Loucy (cell line): Measurements from ENCODE around the gene CACFD1.

ENCODE experiments used
- EZH2phosphoT487 ChIP-seq: fragments of 200-600 bp; IDR thresholded peaks from 2 replicates; pipeline ENCODE4 v1.6.1; 2018; ENCODE audit warnings: antibody characterized with exemption, mild to moderate bottlenecking, moderate library complexity, borderline replicate concordance
- TF ChIP-seq, protein P1 (sequence below): fragments of 200-600 bp; sonication (generic); conservative IDR thresholded peaks from 2 replicates; pipeline ENCODE4 v1.5.1; 2014; ENCODE audit warnings: mild to moderate bottlenecking, antibody characterized with exemption, low read length

GRCh38 chr9:133443982-133444381 is 15.8 kb upstream of the CACFD1 start:
- TF ChIP-seq, protein P1, sequence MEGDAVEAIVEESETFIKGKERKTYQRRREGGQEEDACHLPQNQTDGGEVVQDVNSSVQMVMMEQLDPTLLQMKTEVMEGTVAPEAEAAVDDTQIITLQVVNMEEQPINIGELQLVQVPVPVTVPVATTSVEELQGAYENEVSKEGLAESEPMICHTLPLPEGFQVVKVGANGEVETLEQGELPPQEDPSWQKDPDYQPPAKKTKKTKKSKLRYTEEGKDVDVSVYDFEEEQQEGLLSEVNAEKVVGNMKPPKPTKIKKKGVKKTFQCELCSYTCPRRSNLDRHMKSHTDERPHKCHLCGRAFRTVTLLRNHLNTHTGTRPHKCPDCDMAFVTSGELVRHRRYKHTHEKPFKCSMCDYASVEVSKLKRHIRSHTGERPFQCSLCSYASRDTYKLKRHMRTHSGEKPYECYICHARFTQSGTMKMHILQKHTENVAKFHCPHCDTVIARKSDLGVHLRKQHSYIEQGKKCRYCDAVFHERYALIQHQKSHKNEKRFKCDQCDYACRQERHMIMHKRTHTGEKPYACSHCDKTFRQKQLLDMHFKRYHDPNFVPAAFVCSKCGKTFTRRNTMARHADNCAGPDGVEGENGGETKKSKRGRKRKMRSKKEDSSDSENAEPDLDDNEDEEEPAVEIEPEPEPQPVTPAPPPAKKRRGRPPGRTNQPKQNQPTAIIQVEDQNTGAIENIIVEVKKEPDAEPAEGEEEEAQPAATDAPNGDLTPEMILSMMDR = no peak
- no peak for TF ChIP-seq EZH2phosphoT487
